Naive thymus-derived CD4-positive, alpha-beta T cell (primary cell): Measurements from ENCODE around the gene LASP1. TPM values are rescaled to one million over a fixed set of nuclear protein-coding genes. Genes with fewer than 3 reads are reported as not detected.

Source experiments
- ATAC-seq: fragments of 150-1000 bp; cut with Tn5 transposase; 2 replicates; pipeline ENCODE4 v1.10.0; 2021; ENCODE audit warnings: mild to moderate bottlenecking, moderate library complexity
- CTCF ChIA-PET: fragments of 350-600 bp; sonication (Branson Sonifier 250); formaldehyde crosslinking; loops from one replicate; lab custom pipeline; 2021; ENCODE audit warnings: antibody characterized with exemption; lab: Charles Lee
- POLR2A ChIA-PET: fragments of 350-600 bp; sonication (Branson Sonifier 250); formaldehyde crosslinking; loops from one replicate; lab custom pipeline; 2021; ENCODE audit warnings: antibody characterized with exemption, inconsistent platforms; lab: Charles Lee
- DNase-seq, 9 donors: peaks; one replicate each; pipeline versions ENCODE4 v3.0.0 to v3.0.0-alpha.2; 2020 to 2022; ENCODE audit warnings: mixed read lengths in 1 of 9
- H3K27ac ChIP-seq: one replicate; pipeline ENCODE4 v1.7.0; 2013; ENCODE audit warnings: mild to moderate bottlenecking, low read depth, low read length, moderate library complexity
- H3K27me3 ChIP-seq, 2 donors: one replicate each; pipeline ENCODE4 v1.7.0; 2013; ENCODE audit warnings: low read length in 2 of 2, mild to moderate bottlenecking in 2 of 2, moderate library complexity in 2 of 2; ENCODE audit not compliant: control insufficient read depth in 2 of 2, insufficient read depth in 2 of 2
- H3K36me3 ChIP-seq, 3 experiments: 1 replicate in 2 of 3; 2 replicates in 1 of 3; pipeline ENCODE4 v1.7.0; 2013; ENCODE audit warnings: low read length in 3 of 3, mild to moderate bottlenecking in 3 of 3, moderate library complexity in 1 of 3; ENCODE audit not compliant: insufficient read depth in 3 of 3, control insufficient read depth in 2 of 3
- H3K4me1 ChIP-seq, 2 donors: one replicate each; pipeline ENCODE4 v1.7.0; 2013; ENCODE audit warnings: low read length in 2 of 2, mild to moderate bottlenecking in 2 of 2, moderate library complexity in 1 of 2; ENCODE audit not compliant: control insufficient read depth in 2 of 2, insufficient read depth in 2 of 2
- H3K4me3 ChIP-seq: 2 replicates; pipeline ENCODE4 v1.7.0; 2013; ENCODE audit warnings: mild to moderate bottlenecking, low read length
- H3K9me3 ChIP-seq, 3 experiments: 1 replicate in 2 of 3; 2 replicates in 1 of 3; pipeline ENCODE4 v1.7.0; 2013; ENCODE audit warnings: low read length in 3 of 3; ENCODE audit not compliant: control insufficient read depth in 2 of 3
- H3K27ac Mint-ChIP-seq, 9 donors: one replicate each; pipeline ENCODE4 v1.8.0; 2020 to 2022; ENCODE audit warnings: mixed read lengths in 9 of 9, mild to moderate bottlenecking in 8 of 9, moderate library complexity in 5 of 9, inconsistent platforms in 2 of 9
- H3K27me3 Mint-ChIP-seq, 5 donors: one replicate each; pipeline ENCODE4 v1.8.0; 2021 to 2022; ENCODE audit warnings: mixed read lengths in 5 of 5, mild to moderate bottlenecking in 1 of 5
- H3K36me3 Mint-ChIP-seq, 5 donors: one replicate each; pipeline ENCODE4 v1.8.0; 2020 to 2022; ENCODE audit warnings: mixed read lengths in 5 of 5, mild to moderate bottlenecking in 3 of 5, inconsistent platforms in 1 of 5
- H3K4me1 Mint-ChIP-seq, 7 donors: one replicate each; pipeline ENCODE4 v1.8.0; 2020 to 2022; ENCODE audit warnings: mixed read lengths in 7 of 7, mild to moderate bottlenecking in 3 of 7, inconsistent platforms in 1 of 7
- H3K4me3 Mint-ChIP-seq, 10 donors: one replicate each; pipeline ENCODE4 v1.8.0; 2020 to 2022; ENCODE audit warnings: mild to moderate bottlenecking in 10 of 10, mixed read lengths in 10 of 10, moderate library complexity in 6 of 10, inconsistent platforms in 2 of 10
- H3K9me3 Mint-ChIP-seq, 11 donors: one replicate each; pipeline ENCODE4 v1.8.0; 2020 to 2022; ENCODE audit warnings: mixed read lengths in 11 of 11, mild to moderate bottlenecking in 4 of 11, inconsistent platforms in 1 of 11, moderate library complexity in 1 of 11
- intact Hi-C, 2 donors: fragments of 100-400 bp; cut with micrococcal nuclease; formaldehyde crosslinking; loops; one replicate each; pipeline ENCODE4 v1.15.1; 2023
- polyA plus RNA-seq, 2 donors: library from polyadenylated mRNA; unstranded; fragments of 300-500 nt; fragmentation: Illumina TruSeq; gene quantifications; one replicate each; pipeline ENCODE4 v1.2.3, GENCODE V29; 2021
- total RNA-seq, 6 experiments: library from RNA in 5 of 6; stranded (reverse) in 5 of 6; gene quantifications; 1 replicate in 5 of 6; 2 replicates in 1 of 6; pipeline ENCODE4 v1.2.3 and lab custom pipeline; 2021 to 2026

The LASP1 gene
- total and polyA plus RNA-seq, 7 experiments from 2014 or later, result 43.4 to 199 (median 104) TPM

GRCh38 chr17:38872027-38872511 lies 2.2 kb downstream of the LASP1 start:
- Mint-ChIP-seq H3K9me3 (peaks cover 0 to 12% (median 0%) of the 10 kb centered on the region in 11 donors), H3K36me3 (peaks cover 0 to 5% (median 4%) of the 10 kb centered on the region in 5 donors), H3K27ac (peak overlapping the region; percentile 75 to 95 (median 93)), H3K4me3 (peak overlapping the region; percentile 90 to 100 (median 98)), H3K27me3 (peaks cover 0 to 3% (median 0%) of the 10 kb centered on the region in 5 donors), H3K4me1 (peaks cover 44 to 80% (median 74%) of the 10 kb centered on the region in 7 donors)
- peaks cover 50 to 60% of the 10 kb centered on the region in 2 donors for H3K4me1 ChIP-seq
- no peaks in the 10 kb centered on the region for H3K9me3 ChIP-seq
- H3K27me3 ChIP-seq, result no peaks in the 10 kb centered on the region
- H3K36me3 ChIP-seq, result peaks cover 0 to 10% (median 0%) of the 10 kb centered on the region in 3 experiments
- DNase-seq, result no peak
- H3K4me3 ChIP-seq, result peak overlapping the region; percentile 98
- intact Hi-C loops, result loop anchor here (5.0 to 10.0 kb wide), 3 partner anchors 55 to 223 kb away; partner anchors contain the start of gene LASP1NB (in 1 of the 2)
- POLR2A ChIA-PET, result interaction anchor here (0.6 to 8.4 kb wide), 13 partner anchors 9 to 73 kb away, joined by 3 to 171 read pairs (median 6); partner anchors contain the start of genes CWC25, LASP1NB, PIP4K2B and RPL23
- CTCF ChIA-PET, result interaction anchor here (0.9 to 3.6 kb wide), 6 partner anchors 10 to 281 kb away, joined by 3 to 18 read pairs (median 5); partner anchors contain the start of genes CWC25 and RPL23
- no peak for ATAC-seq
- peak overlapping the region; percentile 88 for H3K27ac ChIP-seq

GRCh38 chr17:38872671-38873385 lies 3.0 kb downstream of the LASP1 start:
- H3K27me3 Mint-ChIP-seq, result peaks cover 0 to 3% (median 0%) of the 10 kb centered on the region in 5 donors
- POLR2A ChIA-PET, result interaction anchor here (0.7 to 8.4 kb wide), 10 partner anchors 8 to 53 kb away, joined by 3 to 171 read pairs (median 12); partner anchors contain the start of genes LASP1NB and RPL23
- intact Hi-C loops, result loop anchor here (5.0 to 10.0 kb wide), 3 partner anchors 54 to 222 kb away; partner anchors contain the start of gene LASP1NB (in 1 of the 2)

GRCh38 chr17:38873640-38874380 lies 4.0 kb downstream of the LASP1 start:
- Mint-ChIP-seq H3K36me3 (peaks cover 0 to 15% (median 4%) of the 10 kb centered on the region in 5 donors), H3K4me1 (peaks cover 47 to 80% (median 75%) of the 10 kb centered on the region in 7 donors), H3K27ac (peak overlapping the region; percentile 38 to 94 (median 86)), H3K9me3 (peaks cover 0 to 6% (median 0%) of the 10 kb centered on the region in 11 donors), H3K4me3 (peak overlapping the region; percentile 23 to 100 (median 62)), H3K27me3 (peaks cover 0 to 3% (median 0%) of the 10 kb centered on the region in 5 donors)
- no peak overlapping the region for H3K4me3 ChIP-seq
- peaks cover 0 to 19% (median 0%) of the 10 kb centered on the region in 3 experiments for H3K36me3 ChIP-seq
- H3K9me3 ChIP-seq, result no peaks in the 10 kb centered on the region
- CTCF ChIA-PET, result interaction anchor here (0.6 to 1.0 kb wide), 3 partner anchors 20 to 142 kb away, joined by 3 to 6 read pairs (median 3); partner anchors contain the start of gene LASP1NB
- H3K27me3 ChIP-seq, result no peaks in the 10 kb centered on the region
- ATAC-seq (no peak), DNase-seq (no peak)
- POLR2A ChIA-PET, result interaction anchor here (1.0 to 8.4 kb wide), 3 partner anchors 12 to 24 kb away, joined by 5 to 171 read pairs (median 58); partner anchors contain the start of gene RPL23
- peaks cover 57 to 64% of the 10 kb centered on the region in 2 donors for H3K4me1 ChIP-seq
- H3K27ac ChIP-seq, result peak overlapping the region; percentile 88
- intact Hi-C loops, result loop anchor here (5.0 to 10.0 kb wide), 3 partner anchors 53 to 221 kb away; partner anchors contain the start of gene LASP1NB (in 1 of the 2)

More at GRCh38 chr17:38872671-38873385, 3.0 kb downstream of the LASP1 start:
- H3K9me3 Mint-ChIP-seq, result peaks cover 0 to 7% (median 0%) of the 10 kb centered on the region in 11 donors
- CTCF ChIA-PET, result interaction anchor here (0.6 to 1.7 kb wide), 5 partner anchors 9 to 143 kb away, joined by 3 to 9 read pairs (median 5); partner anchors contain the start of gene LASP1NB
- Histone ChIP-seq H3K27me3 (no peaks in the 10 kb centered on the region), H3K4me3 (peak overlapping the region; percentile 98), H3K36me3 (peaks cover 0 to 10% (median 0%) of the 10 kb centered on the region in 3 experiments), H3K27ac (peak overlapping the region; percentile 88), H3K4me1 (peaks cover 55 to 64% of the 10 kb centered on the region in 2 donors), H3K9me3 (no peaks in the 10 kb centered on the region)
- H3K36me3 Mint-ChIP-seq, result peaks cover 0 to 5% (median 4%) of the 10 kb centered on the region in 5 donors
- H3K4me1 Mint-ChIP-seq, result peaks cover 46 to 79% (median 75%) of the 10 kb centered on the region in 7 donors
- DNase-seq (no peak), ATAC-seq (no peak)
- peak overlapping the region; percentile 75 to 95 (median 93) for H3K27ac Mint-ChIP-seq
- H3K4me3 Mint-ChIP-seq, result peak overlapping the region; percentile 44 to 100 (median 96)

GRCh38 chr17:38874505-38875400 lies 4.9 kb downstream of the LASP1 start:
- intact Hi-C loops, result loop anchor here (5.0 to 10.0 kb wide), 3 partner anchors 53 to 220 kb away; partner anchors contain the start of gene LASP1NB (in 1 of the 2)
- Histone ChIP-seq H3K27ac (peak overlapping the region; percentile 88), H3K27me3 (no peaks in the 10 kb centered on the region)

GRCh38 chr17:38875477-38876075 lies 5.7 kb downstream of the LASP1 start:
- H3K4me1 Mint-ChIP-seq, result peaks cover 59 to 93% (median 84%) of the 10 kb centered on the region in 7 donors
- ATAC-seq, result no peak
- H3K27me3 Mint-ChIP-seq, result no peaks in the 10 kb centered on the region
- no peaks in the 10 kb centered on the region for H3K9me3 Mint-ChIP-seq
- no peak for DNase-seq
- Histone ChIP-seq H3K36me3 (peaks cover 0 to 10% (median 0%) of the 10 kb centered on the region in 3 experiments), H3K9me3 (no peaks in the 10 kb centered on the region), H3K4me3 (no peak overlapping the region), H3K27ac (peak overlapping the region; percentile 88), H3K4me1 (peaks cover 72 to 82% of the 10 kb centered on the region in 2 donors), H3K27me3 (no peaks in the 10 kb centered on the region)
- H3K27ac Mint-ChIP-seq, result peak overlapping the region; percentile 4 to 94 (median 88)
- ChIA-PET CTCF (no interaction called here), POLR2A (interaction anchor here (0.6 to 7.1 kb wide), 4 partner anchors 10 to 1051 kb away, joined by 3 to 58 read pairs (median 3); no protein-coding TSS in a partner anchor)
- intact Hi-C loops, result loop anchor here in 1 of 2 donors (10.0 kb wide), 1 partner anchor 219 kb away; no protein-coding TSS in a partner anchor
- peaks cover 0 to 20% (median 6%) of the 10 kb centered on the region in 5 donors for H3K36me3 Mint-ChIP-seq
- peak overlapping the region in 9 of 10 donors; percentile 2 to 100 (median 45) for H3K4me3 Mint-ChIP-seq

More at GRCh38 chr17:38874505-38875400, 4.9 kb downstream of the LASP1 start:
- Mint-ChIP-seq H3K27ac (peak overlapping the region; percentile 68 to 94 (median 89)), H3K9me3 (no peaks in the 10 kb centered on the region), H3K4me1 (peaks cover 51 to 84% (median 75%) of the 10 kb centered on the region in 7 donors), H3K27me3 (no peaks in the 10 kb centered on the region), H3K36me3 (peaks cover 0 to 19% (median 3%) of the 10 kb centered on the region in 5 donors), H3K4me3 (peak overlapping the region; percentile 13 to 100 (median 56))
- DNase-seq (no peak), ATAC-seq (no peak)
- Histone ChIP-seq H3K9me3 (no peaks in the 10 kb centered on the region), H3K36me3 (peaks cover 0 to 15% (median 0%) of the 10 kb centered on the region in 3 experiments), H3K4me1 (peaks cover 64 to 74% of the 10 kb centered on the region in 2 donors), H3K4me3 (no peak overlapping the region)
- ChIA-PET POLR2A (interaction anchor here (0.6 to 7.1 kb wide), 4 partner anchors 11 to 1052 kb away, joined by 3 to 58 read pairs (median 3); no protein-coding TSS in a partner anchor), CTCF (no interaction called here)
